PFSK-1 (cell line): ENCODE data around the gene ANKRD33.

ENCODE experiments used
- POLR2AphosphoS5 ChIP-seq: IDR thresholded peaks from 2 replicates; pipeline ENCODE4 v1.6.1; 2012; ENCODE audit warnings: low read depth, mild to moderate bottlenecking, control low read depth, low read length, moderate library complexity
- REST ChIP-seq, 2 experiments: IDR thresholded peaks; 2 replicates each; pipeline versions ENCODE4 v1.6.1 to v1.8.0; 2011 to 2012; ENCODE audit warnings: low read depth in 2 of 2, low read length in 2 of 2, control low read depth in 1 of 2, inconsistent platforms in 1 of 2, mild to moderate bottlenecking in 1 of 2, moderate library complexity in 1 of 2; ENCODE audit not compliant: insufficient read depth in 1 of 2
- TAF1 ChIP-seq: IDR thresholded peaks from 2 replicates; pipeline ENCODE4 v1.6.1; 2012; ENCODE audit warnings: low read length, control low read depth, borderline replicate concordance; ENCODE audit not compliant: insufficient read depth

DNA sequence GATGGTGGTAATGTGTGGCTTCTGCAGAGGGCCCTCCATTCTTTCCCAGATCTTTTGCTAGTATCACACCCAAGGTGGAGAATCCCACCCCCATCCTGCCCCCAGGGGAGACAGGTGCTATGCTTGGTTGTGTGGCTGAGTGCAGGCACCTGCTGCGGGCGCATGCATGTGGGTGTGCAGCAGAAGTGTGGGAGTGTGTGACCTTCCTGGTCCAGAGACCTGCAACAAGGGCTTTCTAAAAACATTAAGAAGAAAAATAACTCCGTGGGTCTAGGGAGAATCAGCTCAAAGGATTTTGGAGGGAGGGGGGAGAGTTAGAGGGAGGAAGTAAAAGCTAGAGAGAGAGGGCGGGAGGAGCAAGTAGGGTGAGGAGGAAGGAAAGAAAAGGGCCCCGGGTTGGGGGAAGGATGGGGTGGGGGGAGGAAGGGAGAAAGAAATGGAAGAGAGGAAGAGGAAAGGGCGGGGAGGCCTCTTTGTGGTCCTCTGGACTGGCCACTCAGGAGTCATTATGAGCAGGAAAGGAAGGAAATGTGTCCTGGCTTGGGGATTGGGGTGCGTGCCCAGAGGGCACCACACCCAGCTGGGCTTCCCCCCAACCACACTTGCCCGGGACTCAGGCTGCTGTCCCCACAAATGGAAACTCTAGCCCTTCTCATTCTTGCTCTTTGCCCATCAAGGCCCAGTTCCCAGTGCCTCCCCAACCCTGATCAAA is 36.3 kb upstream of the ANKRD33 start:
- TF ChIP-seq POLR2AphosphoS5 (no peak), TAF1 (no peak), REST (IDR thresholded peaks at IDR 0.05; ENCODE audit: insufficient read depth in 1 of 2, low read depth in 2 of 2, low read length in 2 of 2) (no peak)
